GM18861 (cell line): ENCODE measurements around the gene BRINP3.

Source experiments
- ATAC-seq: cut with Tn5 transposase; IDR thresholded peaks from one replicate; pipeline ENCODE4 v1.9.1; 2021; ENCODE audit not compliant: unreplicated experiment

Gene BRINP3

DNA sequence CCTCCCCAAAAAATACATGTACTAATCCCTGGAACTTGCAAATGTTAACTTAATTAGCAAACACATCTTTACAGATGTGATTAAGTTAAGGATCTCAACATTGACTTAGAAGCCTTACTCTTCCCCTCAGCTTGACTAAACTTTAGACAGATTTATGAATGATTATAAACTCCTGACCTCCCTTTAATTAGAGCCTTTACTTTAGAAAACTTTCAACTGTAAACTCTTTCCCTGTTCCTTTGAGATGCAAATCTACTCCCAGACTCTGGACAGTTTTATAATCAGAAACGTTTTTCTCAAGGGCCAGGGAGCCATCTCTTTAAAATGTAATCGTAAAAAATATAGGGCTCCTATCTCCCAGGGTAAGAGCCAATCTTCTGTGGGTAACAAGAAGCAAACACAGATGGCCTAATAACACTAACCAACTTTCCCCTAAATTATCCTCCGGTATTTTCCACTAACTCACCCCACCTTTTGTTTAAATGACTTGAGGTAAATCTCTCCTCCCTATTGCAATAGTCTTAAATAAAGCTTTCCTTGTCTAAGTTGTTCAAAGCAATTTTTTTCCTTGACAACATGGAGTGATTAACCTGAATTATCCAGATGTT, 284.1 kb downstream of the BRINP3 start:
- ATAC-seq = no peak

- ATAC-seq = no peak
Measured at GRCh38 chr1:190192627-190193026, 285.0 kb downstream of the BRINP3 start.

DNA sequence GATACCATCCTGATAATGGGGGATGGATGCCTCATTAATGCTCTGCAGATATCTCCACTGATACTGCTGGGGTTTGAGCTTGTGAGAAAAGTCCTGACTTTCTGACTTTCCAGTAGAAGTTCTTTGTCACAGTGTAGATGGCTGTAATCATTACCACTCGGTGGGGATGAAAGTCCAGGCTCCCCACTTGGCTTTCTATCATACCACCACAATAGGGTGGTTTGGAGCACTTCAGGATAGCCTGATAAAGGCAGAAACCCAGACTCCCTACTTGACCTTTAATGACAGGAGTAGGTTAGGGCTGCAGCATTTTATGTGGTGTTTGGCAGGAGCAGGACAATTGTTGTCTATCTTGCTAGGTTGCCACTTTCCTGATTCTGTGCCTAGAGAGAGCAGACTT, 294.1 kb downstream of the BRINP3 start:
- no peak for ATAC-seq

DNA sequence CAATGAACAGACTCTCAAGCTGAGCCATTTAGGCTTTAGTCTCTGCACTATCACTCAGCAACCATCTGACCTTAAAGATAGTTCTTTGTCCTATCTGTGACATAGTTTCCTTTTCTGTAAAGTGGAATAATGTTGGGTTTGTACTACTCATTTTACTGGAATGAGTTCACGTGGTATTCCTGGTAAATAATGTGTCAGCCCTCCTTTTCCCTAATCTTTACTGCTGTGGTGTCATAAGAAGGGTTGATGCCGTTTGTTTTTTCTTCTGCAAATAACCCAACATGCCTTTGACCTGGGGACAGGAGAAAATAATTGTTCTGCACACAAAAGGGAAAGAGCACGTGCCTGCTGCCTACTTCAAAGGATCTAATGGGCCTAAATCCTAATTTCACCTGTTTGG, 297.8 kb downstream of the BRINP3 start:
- ATAC-seq = no peak

- ATAC-seq = no peak
Measured at GRCh38 chr1:190178827-190179226, 298.8 kb downstream of the BRINP3 start.

DNA sequence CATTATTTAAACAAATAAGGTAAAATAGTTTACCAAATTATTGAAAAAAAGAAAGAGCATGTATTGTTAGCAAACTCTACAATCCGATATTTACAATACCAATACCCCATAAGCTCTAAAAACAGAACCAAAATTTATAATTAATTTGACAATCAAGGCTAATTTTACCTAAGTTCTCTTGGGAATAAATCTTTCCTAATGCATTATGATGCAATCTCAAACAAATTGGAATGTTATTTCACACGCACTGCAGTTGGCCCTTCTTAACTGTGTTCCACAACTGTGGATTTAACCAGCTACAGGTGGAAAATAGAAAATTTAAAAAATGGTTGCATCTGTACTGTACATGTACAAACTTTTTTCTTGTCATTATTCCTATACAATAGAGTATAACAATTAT, 300.1 kb downstream of the BRINP3 start:
- no peak for ATAC-seq

DNA sequence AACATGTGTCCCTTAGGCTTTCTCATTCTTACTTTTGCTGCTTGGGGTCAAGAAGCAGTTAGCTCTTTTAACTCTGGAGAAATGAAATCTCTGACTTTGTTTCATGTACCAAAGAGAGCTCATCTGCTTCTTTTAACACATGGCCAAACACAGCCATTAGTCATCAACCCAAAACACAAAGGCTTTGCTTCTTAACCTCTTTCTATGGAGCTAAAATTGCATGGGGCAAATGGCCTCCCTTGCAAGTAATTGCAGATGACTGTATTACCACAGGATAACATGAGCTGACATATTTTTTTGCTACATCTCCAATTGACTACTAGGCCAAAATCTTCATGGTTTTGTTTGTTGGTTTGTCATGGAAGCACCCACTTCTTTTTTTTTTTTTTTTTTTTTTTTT, 300.9 kb downstream of the BRINP3 start:
- ATAC-seq = no peak

GRCh38 chr1:190175320-190175719, 302.3 kb downstream of the BRINP3 start:
- ATAC-seq = no peak

DNA sequence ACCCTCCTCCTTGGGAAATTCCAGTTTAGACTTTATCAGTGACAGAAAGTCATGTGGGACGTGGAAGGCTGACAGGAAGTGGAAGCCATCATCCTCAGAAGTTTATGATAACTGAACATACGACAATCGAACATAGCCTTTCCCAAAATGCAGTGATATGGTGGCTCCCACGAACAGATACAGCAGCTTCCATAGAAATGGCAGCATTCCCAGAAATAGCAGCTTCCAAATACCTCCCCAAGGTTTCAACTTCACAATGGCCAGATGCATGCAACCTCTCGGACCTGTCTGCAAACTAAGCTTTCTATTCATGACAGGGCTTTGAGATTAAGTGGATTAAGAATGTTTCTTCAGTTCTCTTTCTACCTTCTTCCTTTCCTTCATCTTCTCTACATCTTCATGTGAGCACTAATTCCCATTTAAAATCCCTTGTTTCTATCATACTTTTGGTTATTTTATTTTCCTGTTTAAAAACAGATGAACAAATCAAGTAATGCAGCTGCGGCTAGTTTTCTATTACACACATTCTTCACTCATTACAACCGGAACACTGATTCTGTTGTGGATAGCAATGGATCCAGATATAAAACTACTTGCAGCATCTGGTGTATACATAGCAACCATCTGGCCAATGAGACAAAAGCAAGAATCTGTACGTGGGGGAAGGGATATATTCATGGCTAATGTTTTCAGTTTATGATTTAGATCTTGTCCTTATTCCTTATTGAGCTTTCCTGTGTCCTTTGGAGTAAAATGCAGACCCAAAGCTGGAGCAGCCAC, 304.8 kb downstream of the BRINP3 start:
- ATAC-seq = no peak

GRCh38 chr1:190170321-190170720, 307.3 kb downstream of the BRINP3 start:
- ATAC-seq = no peak

DNA sequence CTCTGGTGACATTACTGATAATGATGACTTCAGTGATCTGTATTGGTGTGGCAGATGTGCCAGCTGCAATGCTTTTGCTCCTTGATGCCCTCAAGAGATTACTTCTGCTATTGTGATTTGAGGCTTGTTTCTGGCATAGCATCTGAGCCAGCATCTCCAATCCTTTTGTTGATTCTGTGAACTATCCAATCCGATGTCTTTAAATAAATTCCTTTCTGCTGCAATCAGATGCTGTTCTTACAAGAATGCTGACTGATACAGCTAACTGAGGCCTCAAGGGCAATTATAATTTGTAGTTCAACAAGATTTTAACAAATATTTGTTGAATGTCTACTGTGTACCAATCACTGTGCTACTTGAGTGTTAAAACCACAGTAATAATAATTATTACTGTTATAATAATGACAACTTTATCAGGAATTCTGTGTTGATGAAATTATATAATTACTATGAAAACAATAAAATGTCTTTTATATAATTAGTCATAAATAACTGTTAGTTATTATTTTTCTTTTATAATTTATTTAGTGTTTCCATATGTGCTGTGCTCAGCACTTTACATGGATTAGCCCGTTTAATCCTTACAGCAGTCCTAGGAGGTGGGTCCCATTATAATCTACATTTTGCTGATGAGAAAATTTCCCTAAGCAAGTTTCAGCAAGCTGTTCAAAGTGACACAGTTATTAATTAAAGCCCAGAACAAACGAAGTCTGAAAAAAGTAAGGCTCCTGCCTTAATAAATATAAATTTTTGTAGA, 308.2 kb downstream of the BRINP3 start:
- ATAC-seq = no peak

DNA sequence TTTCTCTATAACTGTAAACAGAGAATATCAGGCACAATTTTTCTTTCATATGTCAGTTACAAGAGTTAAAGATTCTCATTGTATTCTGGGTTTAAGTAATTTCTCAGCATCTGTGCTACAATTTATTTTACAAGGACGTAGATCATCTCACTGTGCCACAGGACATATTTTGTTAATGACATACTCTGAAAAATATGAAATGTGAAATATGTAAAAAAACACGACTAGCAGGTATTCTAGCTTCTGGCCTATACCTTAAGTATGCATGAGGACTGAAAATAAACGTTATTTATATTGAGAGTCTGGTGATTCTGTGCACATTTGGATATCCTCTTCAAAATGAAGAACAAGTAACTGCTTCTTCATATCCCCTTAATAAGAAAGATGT, 308.8 kb downstream of the BRINP3 start:
- no peak for ATAC-seq

GRCh38 chr1:190168116-190168892, 309.4 kb downstream of the BRINP3 start:
- ATAC-seq = no peak

DNA sequence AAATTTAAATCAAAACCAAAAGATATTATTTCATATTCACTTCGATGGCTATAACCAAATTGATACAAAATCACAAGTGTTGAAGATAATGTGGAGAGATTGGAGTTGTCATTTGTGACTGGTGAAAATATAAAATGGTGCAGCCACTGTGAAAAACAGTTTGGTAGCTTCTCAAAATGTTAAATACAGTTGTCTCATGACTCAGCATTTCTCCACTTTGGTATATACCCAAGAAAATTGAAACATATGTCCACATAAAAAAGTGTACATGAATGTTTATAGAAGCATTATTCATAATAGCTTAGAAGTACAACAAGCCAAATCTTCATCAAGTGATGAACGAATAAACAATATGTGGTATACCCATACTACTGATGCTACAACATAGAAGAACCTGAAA, 318.5 kb downstream of the BRINP3 start:
- ATAC-seq = no peak

- no peak for ATAC-seq
Measured at GRCh38 chr1:190154744-190155143, 322.9 kb downstream of the BRINP3 start.

- no peak for ATAC-seq
Measured at GRCh38 chr1:190147616-190148015, 330.0 kb downstream of the BRINP3 start.

- no peak for ATAC-seq
Measured at GRCh38 chr1:190144650-190145049, 333.0 kb downstream of the BRINP3 start.

GRCh38 chr1:190140644-190141043, 337.0 kb downstream of the BRINP3 start:
- ATAC-seq = no peak

GRCh38 chr1:190138702-190139101, 339.0 kb downstream of the BRINP3 start:
- no peak for ATAC-seq

DNA sequence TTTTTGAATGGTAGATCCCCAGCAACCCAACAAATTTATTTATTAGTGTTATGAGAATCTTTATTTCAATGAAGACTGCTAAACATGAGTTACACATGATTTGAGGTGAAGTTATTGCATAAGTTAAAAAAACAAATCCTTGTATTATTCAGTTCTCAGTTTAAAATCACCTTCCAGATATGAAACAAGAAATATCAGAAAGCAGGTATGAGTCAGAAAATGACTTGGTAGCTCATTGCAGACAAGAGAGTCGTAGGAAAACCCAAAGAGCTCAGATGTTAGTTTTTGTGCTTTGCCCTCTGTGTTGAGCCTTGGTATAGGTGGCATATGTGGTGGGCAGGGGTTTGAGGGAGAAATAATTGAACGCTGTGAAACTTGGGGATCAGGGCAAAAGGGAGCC, 339.4 kb downstream of the BRINP3 start:
- no peak for ATAC-seq

GRCh38 chr1:190129366-190129765, 348.3 kb downstream of the BRINP3 start:
- ATAC-seq = no peak
